Ishikawa (cell line): ENCODE results near the gene CTRB2.

ENCODE experiments used
- CREB1 ChIP-seq: IDR thresholded peaks from 2 replicates; pipeline ENCODE4 v1.6.1; 2012; ENCODE audit warnings: low read depth
- EP300 ChIP-seq: IDR thresholded peaks from 2 replicates; pipeline ENCODE4 v1.6.1; 2012; ENCODE audit warnings: borderline replicate concordance
- FOXM1 ChIP-seq: IDR thresholded peaks from 2 replicates; pipeline ENCODE4 v1.6.1; 2012; ENCODE audit warnings: low read depth, borderline replicate concordance
- TAF1 ChIP-seq: IDR thresholded peaks from 2 replicates; pipeline ENCODE4 v1.6.1; 2012; ENCODE audit warnings: low read depth, mild to moderate bottlenecking
- TEAD4 ChIP-seq: IDR thresholded peaks from 2 replicates; pipeline ENCODE4 v1.6.1; 2012
- ZBTB7A ChIP-seq: IDR thresholded peaks from 2 replicates; pipeline ENCODE4 v1.6.1; 2012; ENCODE audit warnings: low read depth
- TF ChIP-seq, protein P1 (sequence below): IDR thresholded peaks from 2 replicates; pipeline ENCODE4 v1.6.1; 2012; ENCODE audit warnings: low read depth, mild to moderate bottlenecking
- TF ChIP-seq, protein P2 (sequence below): IDR thresholded peaks from 2 replicates; pipeline ENCODE4 v1.6.1; 2012

DNA sequence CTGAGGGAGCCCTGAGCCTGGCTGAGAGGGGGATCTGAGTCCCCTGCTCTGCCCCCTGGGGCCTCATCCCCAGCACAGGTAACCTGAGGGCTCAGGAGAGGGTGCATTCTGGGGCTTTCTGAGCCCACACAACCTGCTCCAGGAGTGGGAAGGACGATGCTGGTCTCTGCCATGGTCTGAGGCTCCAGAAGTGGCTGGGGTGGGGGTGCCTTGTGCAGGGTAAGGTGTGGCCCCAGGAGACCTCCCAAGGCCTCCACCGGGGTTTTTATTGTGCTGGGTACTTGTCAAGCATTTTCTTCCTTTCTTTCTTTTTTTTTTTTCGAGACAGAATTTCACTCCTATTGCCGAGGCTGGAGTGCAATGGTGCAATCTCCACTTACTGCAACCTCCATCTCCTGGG lies 12.1 kb upstream of the CTRB2 start:
- TF ChIP-seq ZBTB7A = no peak
- TF ChIP-seq, protein P1, sequence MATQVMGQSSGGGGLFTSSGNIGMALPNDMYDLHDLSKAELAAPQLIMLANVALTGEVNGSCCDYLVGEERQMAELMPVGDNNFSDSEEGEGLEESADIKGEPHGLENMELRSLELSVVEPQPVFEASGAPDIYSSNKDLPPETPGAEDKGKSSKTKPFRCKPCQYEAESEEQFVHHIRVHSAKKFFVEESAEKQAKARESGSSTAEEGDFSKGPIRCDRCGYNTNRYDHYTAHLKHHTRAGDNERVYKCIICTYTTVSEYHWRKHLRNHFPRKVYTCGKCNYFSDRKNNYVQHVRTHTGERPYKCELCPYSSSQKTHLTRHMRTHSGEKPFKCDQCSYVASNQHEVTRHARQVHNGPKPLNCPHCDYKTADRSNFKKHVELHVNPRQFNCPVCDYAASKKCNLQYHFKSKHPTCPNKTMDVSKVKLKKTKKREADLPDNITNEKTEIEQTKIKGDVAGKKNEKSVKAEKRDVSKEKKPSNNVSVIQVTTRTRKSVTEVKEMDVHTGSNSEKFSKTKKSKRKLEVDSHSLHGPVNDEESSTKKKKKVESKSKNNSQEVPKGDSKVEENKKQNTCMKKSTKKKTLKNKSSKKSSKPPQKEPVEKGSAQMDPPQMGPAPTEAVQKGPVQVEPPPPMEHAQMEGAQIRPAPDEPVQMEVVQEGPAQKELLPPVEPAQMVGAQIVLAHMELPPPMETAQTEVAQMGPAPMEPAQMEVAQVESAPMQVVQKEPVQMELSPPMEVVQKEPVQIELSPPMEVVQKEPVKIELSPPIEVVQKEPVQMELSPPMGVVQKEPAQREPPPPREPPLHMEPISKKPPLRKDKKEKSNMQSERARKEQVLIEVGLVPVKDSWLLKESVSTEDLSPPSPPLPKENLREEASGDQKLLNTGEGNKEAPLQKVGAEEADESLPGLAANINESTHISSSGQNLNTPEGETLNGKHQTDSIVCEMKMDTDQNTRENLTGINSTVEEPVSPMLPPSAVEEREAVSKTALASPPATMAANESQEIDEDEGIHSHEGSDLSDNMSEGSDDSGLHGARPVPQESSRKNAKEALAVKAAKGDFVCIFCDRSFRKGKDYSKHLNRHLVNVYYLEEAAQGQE = no peak
- TF ChIP-seq TAF1 = no peak
- TF ChIP-seq FOXM1 = no peak
- no peak for TF ChIP-seq CREB1
- TF ChIP-seq TEAD4 = no peak
- TF ChIP-seq EP300 = no peak
- TF ChIP-seq, protein P2, sequence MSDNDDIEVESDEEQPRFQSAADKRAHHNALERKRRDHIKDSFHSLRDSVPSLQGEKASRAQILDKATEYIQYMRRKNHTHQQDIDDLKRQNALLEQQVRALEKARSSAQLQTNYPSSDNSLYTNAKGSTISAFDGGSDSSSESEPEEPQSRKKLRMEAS = no peak
